Dendritic cell treated with granulocyte-macrophage colony-stimulating factor and Interleukin-4, amounts not matched to agents 40 ng/mL and 50 ng/mL, for 4 days (primary cell): ENCODE measurements around the gene MED12L.

Experiments
- H3K27ac Mint-ChIP-seq: one replicate; pipeline ENCODE4 v1.8.0; 2022; ENCODE audit warnings: mild to moderate bottlenecking, mixed read lengths
- H3K27me3 Mint-ChIP-seq: one replicate; pipeline ENCODE4 v1.8.0; 2022; ENCODE audit warnings: mild to moderate bottlenecking, mixed read lengths
- H3K36me3 Mint-ChIP-seq: one replicate; pipeline ENCODE4 v1.8.0; 2022; ENCODE audit warnings: low read depth, mixed read lengths
- H3K4me1 Mint-ChIP-seq: one replicate; pipeline ENCODE4 v1.8.0; 2022; ENCODE audit warnings: low read depth, mixed read lengths
- H3K4me3 Mint-ChIP-seq: one replicate; pipeline ENCODE4 v1.8.0; 2022; ENCODE audit warnings: mild to moderate bottlenecking, moderate library complexity, mixed read lengths
- H3K9me3 Mint-ChIP-seq: one replicate; pipeline ENCODE4 v1.8.0; 2022; ENCODE audit warnings: mixed read lengths
- intact Hi-C: fragments of 100-400 bp; cut with micrococcal nuclease; formaldehyde crosslinking; loops from one replicate; pipeline ENCODE4 v1.15.0; 2022

MED12L gene

GRCh38 chr3:151101270-151101969, 16.0 kb downstream of the MED12L start:
- peaks cover 4% of the 10 kb centered on the region for H3K27me3 Mint-ChIP-seq
- intact Hi-C loops: no loop called here

GRCh38 chr3:151106311-151106710, 20.8 kb downstream of the MED12L start:
- Mint-ChIP-seq H3K36me3 (no peaks in the 10 kb centered on the region), H3K9me3 (no peaks in the 10 kb centered on the region)

More at GRCh38 chr3:151101270-151101969, 16.0 kb downstream of the MED12L start:
- H3K36me3 Mint-ChIP-seq: no peaks in the 10 kb centered on the region
- no peak overlapping the region for H3K27ac Mint-ChIP-seq
- no peaks in the 10 kb centered on the region for H3K4me1 Mint-ChIP-seq
- no peak overlapping the region for H3K4me3 Mint-ChIP-seq
- no peaks in the 10 kb centered on the region for H3K9me3 Mint-ChIP-seq

GRCh38 chr3:151107177-151107576, 21.7 kb downstream of the MED12L start:
- Mint-ChIP-seq H3K27ac (no peak overlapping the region), H3K27me3 (no peaks in the 10 kb centered on the region), H3K36me3 (no peaks in the 10 kb centered on the region), H3K9me3 (no peaks in the 10 kb centered on the region), H3K4me1 (peaks cover 5% of the 10 kb centered on the region), H3K4me3 (no peak overlapping the region)
- intact Hi-C loops: no loop called here

More at GRCh38 chr3:151106311-151106710, 20.8 kb downstream of the MED12L start:
- peaks cover 4% of the 10 kb centered on the region for H3K27me3 Mint-ChIP-seq
- no peak overlapping the region for H3K27ac Mint-ChIP-seq
- H3K4me1 Mint-ChIP-seq: peaks cover 5% of the 10 kb centered on the region
- H3K4me3 Mint-ChIP-seq: no peak overlapping the region
- intact Hi-C loops: no loop called here

- H3K36me3 Mint-ChIP-seq: no peaks in the 10 kb centered on the region
- intact Hi-C loops: no loop called here
- H3K27ac Mint-ChIP-seq: no peak overlapping the region
- H3K4me3 Mint-ChIP-seq: no peak overlapping the region
- H3K9me3 Mint-ChIP-seq: no peaks in the 10 kb centered on the region
- H3K27me3 Mint-ChIP-seq: no peaks in the 10 kb centered on the region
- peaks cover 5% of the 10 kb centered on the region for H3K4me1 Mint-ChIP-seq
Measured at GRCh38 chr3:151107701-151108100, 22.2 kb downstream of the MED12L start.

- intact Hi-C loops: no loop called here
- Mint-ChIP-seq H3K27ac (no peak overlapping the region), H3K36me3 (no peaks in the 10 kb centered on the region), H3K9me3 (no peaks in the 10 kb centered on the region), H3K4me1 (peaks cover 5% of the 10 kb centered on the region), H3K4me3 (no peak overlapping the region), H3K27me3 (no peaks in the 10 kb centered on the region)
Measured at GRCh38 chr3:151109286-151109800, 23.9 kb downstream of the MED12L start.

- Mint-ChIP-seq H3K4me1 (peaks cover 5% of the 10 kb centered on the region), H3K36me3 (no peaks in the 10 kb centered on the region)
- intact Hi-C loops: no loop called here
Measured at GRCh38 chr3:151112731-151113130, 27.3 kb downstream of the MED12L start.

GRCh38 chr3:151113343-151113742, 27.9 kb downstream of the MED12L start:
- no peaks in the 10 kb centered on the region for H3K9me3 Mint-ChIP-seq
- H3K36me3 Mint-ChIP-seq: no peaks in the 10 kb centered on the region
- H3K4me3 Mint-ChIP-seq: no peak overlapping the region
- peaks cover 5% of the 10 kb centered on the region for H3K4me1 Mint-ChIP-seq
- H3K27me3 Mint-ChIP-seq: no peaks in the 10 kb centered on the region
- intact Hi-C loops: no loop called here
- no peak overlapping the region for H3K27ac Mint-ChIP-seq

More at GRCh38 chr3:151112731-151113130, 27.3 kb downstream of the MED12L start:
- Mint-ChIP-seq H3K9me3 (no peaks in the 10 kb centered on the region), H3K4me3 (no peak overlapping the region), H3K27ac (no peak overlapping the region), H3K27me3 (no peaks in the 10 kb centered on the region)

GRCh38 chr3:151117047-151117446, 31.6 kb downstream of the MED12L start:
- H3K9me3 Mint-ChIP-seq: no peaks in the 10 kb centered on the region
- no peak overlapping the region for H3K4me3 Mint-ChIP-seq
- no peaks in the 10 kb centered on the region for H3K36me3 Mint-ChIP-seq
- intact Hi-C loops: no loop called here
- H3K27me3 Mint-ChIP-seq: no peaks in the 10 kb centered on the region
- H3K27ac Mint-ChIP-seq: no peak overlapping the region
- no peaks in the 10 kb centered on the region for H3K4me1 Mint-ChIP-seq

- no peaks in the 10 kb centered on the region for H3K36me3 Mint-ChIP-seq
- intact Hi-C loops: no loop called here
- no peak overlapping the region for H3K27ac Mint-ChIP-seq
- H3K4me3 Mint-ChIP-seq: no peak overlapping the region
- H3K9me3 Mint-ChIP-seq: no peaks in the 10 kb centered on the region
- no peaks in the 10 kb centered on the region for H3K4me1 Mint-ChIP-seq
- H3K27me3 Mint-ChIP-seq: no peaks in the 10 kb centered on the region
Measured at GRCh38 chr3:151119188-151119587, 33.7 kb downstream of the MED12L start.

- Mint-ChIP-seq H3K4me1 (no peaks in the 10 kb centered on the region), H3K9me3 (no peaks in the 10 kb centered on the region), H3K27ac (no peak overlapping the region), H3K36me3 (no peaks in the 10 kb centered on the region), H3K27me3 (no peaks in the 10 kb centered on the region), H3K4me3 (no peak overlapping the region)
- intact Hi-C loops: no loop called here
Measured at GRCh38 chr3:151120409-151120808, 34.9 kb downstream of the MED12L start.

- H3K27ac Mint-ChIP-seq: no peak overlapping the region
- no peaks in the 10 kb centered on the region for H3K36me3 Mint-ChIP-seq
- no peak overlapping the region for H3K4me3 Mint-ChIP-seq
- no peaks in the 10 kb centered on the region for H3K27me3 Mint-ChIP-seq
- H3K9me3 Mint-ChIP-seq: no peaks in the 10 kb centered on the region
- intact Hi-C loops: no loop called here
- no peaks in the 10 kb centered on the region for H3K4me1 Mint-ChIP-seq
Measured at GRCh38 chr3:151121016-151121415, 35.6 kb downstream of the MED12L start.

- peaks cover 7% of the 10 kb centered on the region for H3K4me1 Mint-ChIP-seq
- no peaks in the 10 kb centered on the region for H3K36me3 Mint-ChIP-seq
- no peak overlapping the region for H3K4me3 Mint-ChIP-seq
- no peak overlapping the region for H3K27ac Mint-ChIP-seq
- intact Hi-C loops: no loop called here
- no peaks in the 10 kb centered on the region for H3K27me3 Mint-ChIP-seq
- no peaks in the 10 kb centered on the region for H3K9me3 Mint-ChIP-seq
Measured at GRCh38 chr3:151123827-151124226, 38.4 kb downstream of the MED12L start.

- intact Hi-C loops: no loop called here
- Mint-ChIP-seq H3K9me3 (no peaks in the 10 kb centered on the region), H3K36me3 (no peaks in the 10 kb centered on the region), H3K27me3 (no peaks in the 10 kb centered on the region), H3K4me1 (peaks cover 7% of the 10 kb centered on the region), H3K27ac (no peak overlapping the region), H3K4me3 (no peak overlapping the region)
Measured at GRCh38 chr3:151124476-151124875, 39.0 kb downstream of the MED12L start.

GRCh38 chr3:151130428-151130827, 45.0 kb downstream of the MED12L start:
- no peak overlapping the region for H3K4me3 Mint-ChIP-seq
- intact Hi-C loops: no loop called here
- H3K36me3 Mint-ChIP-seq: no peaks in the 10 kb centered on the region
- no peaks in the 10 kb centered on the region for H3K9me3 Mint-ChIP-seq
- peaks cover 9% of the 10 kb centered on the region for H3K27me3 Mint-ChIP-seq
- H3K4me1 Mint-ChIP-seq: peaks cover 23% of the 10 kb centered on the region
- H3K27ac Mint-ChIP-seq: no peak overlapping the region

GRCh38 chr3:151133175-151133574, 47.7 kb downstream of the MED12L start:
- Mint-ChIP-seq H3K4me3 (no peak overlapping the region), H3K4me1 (peaks cover 28% of the 10 kb centered on the region), H3K27ac (peak overlapping the region; percentile 7)

More at GRCh38 chr3:151133175-151133574, 47.7 kb downstream of the MED12L start:
- intact Hi-C loops: no loop called here
- no peaks in the 10 kb centered on the region for H3K36me3 Mint-ChIP-seq
- H3K27me3 Mint-ChIP-seq: peaks cover 9% of the 10 kb centered on the region
- H3K9me3 Mint-ChIP-seq: no peaks in the 10 kb centered on the region
